Measurements from ENCODE around the gene COP1.

- TF ChIP-seq CTCF (IDR thresholded peaks at IDR 0.05) (no peak), POLR2A (IDR thresholded peaks at IDR 0.05; ENCODE audit: low read depth) (no peak)
Observed at GRCh38 chr1:176174108-176174507, 33.0 kb downstream of the COP1 start.
